Thyroid gland (tissue), 4 donors: ENCODE data around the gene ZRSR2. TPM values are rescaled to one million over a fixed set of nuclear protein-coding genes. Genes with fewer than 3 reads are reported as not detected.

Source experiments
- DNase-seq, 2 donors: peaks; one replicate each; pipeline ENCODE4 v3.0.0-alpha.2; 2019
- H3K27ac ChIP-seq, 3 donors: fragments of 200-600 bp; sonication (generic); 1 replicate in 2 of 3; 2 replicates in 1 of 3; pipeline ENCODE4 v1.5.1; 2016 to 2019; ENCODE audit warnings: mild to moderate bottlenecking in 1 of 3, moderate library complexity in 1 of 3
- H3K27me3 ChIP-seq: fragments of 200-600 bp; sonication (generic); one replicate; pipeline ENCODE4 v1.5.1; 2019
- H3K36me3 ChIP-seq, 2 donors: fragments of 200-600 bp; sonication (generic); one replicate each; pipeline ENCODE4 v1.5.1; 2016 to 2019
- H3K4me1 ChIP-seq, 2 donors: fragments of 200-600 bp; sonication (generic); one replicate each; pipeline ENCODE4 v1.5.1; 2017 to 2019
- H3K4me3 ChIP-seq, 3 donors: fragments of 200-600 bp; sonication (generic); replicated peaks in 1 of 3; 1 replicate in 2 of 3; 2 replicates in 1 of 3; pipeline ENCODE4 v1.5.1; 2016; ENCODE audit warnings: mild to moderate bottlenecking in 1 of 3
- H3K9me3 ChIP-seq: fragments of 200-600 bp; sonication (generic); one replicate; pipeline ENCODE4 v1.5.1; 2017
- CTCF ChIP-seq, 6 experiments: fragments of 200-600 bp in 3 of 6; fragments of 450-650 bp in 3 of 6; sonication (generic) in 3 of 6; IDR thresholded peaks; one replicate each; pipeline ENCODE4 v1.5.1; 2016 to 2019; ENCODE audit warnings: antibody characterized with exemption in 6 of 6, mild to moderate bottlenecking in 2 of 6, inconsistent platforms in 1 of 6, moderate library complexity in 1 of 6
- POLR2A ChIP-seq, 2 donors: fragments of 450-650 bp; IDR thresholded peaks; one replicate each; pipeline ENCODE4 v1.6.1; 2017; ENCODE audit warnings: antibody characterized with exemption in 2 of 2, mild to moderate bottlenecking in 2 of 2, moderate library complexity in 1 of 2
- WGBS, 2 donors: methylation state at CpG; one replicate each; pipeline ENCODE4 v1.1.5; 2017; 5-methylcytosine and 5-hydroxymethylcytosine counted together
- intact Hi-C: fragments of 100-400 bp; cut with DNase I; formaldehyde crosslinking; loops from one replicate; pipeline ENCODE4 v1.15.1; 2023
- total RNA-seq, 4 donors: library from RNA; depleted of rRNA; stranded (reverse); fragments of >200 nt; gene quantifications; one replicate each; pipeline ENCODE4 v1.2.3, GENCODE V29; 2016

The ZRSR2 gene
- total RNA-seq, 4 donors from 2014 or later = 3.3 to 106 (median 13.2) TPM

DNA sequence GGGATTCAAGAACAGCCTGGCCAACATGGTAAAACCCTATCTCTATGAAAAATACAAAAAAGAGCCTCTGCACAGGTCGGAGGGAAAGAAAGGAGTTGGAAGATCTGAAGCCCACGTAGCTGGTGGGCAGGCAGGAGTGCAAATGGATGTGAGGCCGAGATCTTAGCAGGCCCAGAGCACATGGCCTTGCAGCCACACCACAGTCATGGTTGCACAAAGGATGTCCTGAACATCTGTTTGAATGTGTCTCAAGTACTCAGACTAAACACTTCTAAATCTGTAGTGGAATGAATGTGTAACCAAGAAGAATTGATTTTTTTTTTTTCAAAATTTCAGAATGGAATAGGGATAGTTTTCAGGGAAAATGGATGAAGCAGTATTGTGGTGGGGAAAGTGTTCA lies 41.4 kb upstream of the ZRSR2 start:
- TF ChIP-seq POLR2A (IDR thresholded peaks at IDR 0.05) (no peak), CTCF (IDR thresholded peaks at IDR 0.05) (no peak)
- Histone ChIP-seq H3K27me3 (no peaks in the 10 kb centered on the region), H3K4me1 (peaks cover 12 to 25% of the 10 kb centered on the region in 2 donors), H3K36me3 (no peaks in the 10 kb centered on the region), H3K9me3 (no peaks in the 10 kb centered on the region), H3K27ac (no peak overlapping the region), H3K4me3 (no peak overlapping the region)
- intact Hi-C loops = no loop called here
- DNase-seq = no peak
- WGBS, 2 donors = 89 to 95% methylated on average over 3 of the region's 3 CpGs

GRCh38 chrX:15749642-15750610 lies 40.4 kb upstream of the ZRSR2 start:
- H3K9me3 ChIP-seq = no peaks in the 10 kb centered on the region
- no peaks in the 10 kb centered on the region for H3K36me3 ChIP-seq
- intact Hi-C loops = no loop called here
- no peaks in the 10 kb centered on the region for H3K27me3 ChIP-seq
- WGBS, 2 donors = 57 to 60% methylated on average over 7 of the region's 7 CpGs
- H3K4me1 ChIP-seq = peaks cover 12 to 17% of the 10 kb centered on the region in 2 donors
- H3K4me3 ChIP-seq = no peak overlapping the region
- peak in 1 of 2 donors; percentile 3 for DNase-seq
- TF ChIP-seq CTCF (IDR thresholded peaks at IDR 0.05) (no peak), POLR2A (IDR thresholded peaks at IDR 0.05) (no peak)
- H3K27ac ChIP-seq = peak overlapping the region; percentile 27 to 59 (median 36)

- WGBS, 2 donors = 30 to 34% methylated on average over 4 to 5 of the region's 5 CpGs
- Histone ChIP-seq H3K27me3 (no peaks in the 10 kb centered on the region), H3K36me3 (no peaks in the 10 kb centered on the region), H3K9me3 (no peaks in the 10 kb centered on the region), H3K4me1 (peaks cover 12 to 17% of the 10 kb centered on the region in 2 donors), H3K4me3 (no peak overlapping the region), H3K27ac (peak overlapping the region; percentile 7 to 32 (median 27))
- intact Hi-C loops = no loop called here
- DNase-seq = peak in 1 of 2 donors; percentile 5
- no peak for TF ChIP-seq CTCF (IDR thresholded peaks at IDR 0.05)
- no peak for TF ChIP-seq POLR2A (IDR thresholded peaks at IDR 0.05)
These were observed 39.6 kb upstream of the ZRSR2 start for GRCh38 chrX:15750611-15751154.

GRCh38 chrX:15751155-15751819 lies 39.0 kb upstream of the ZRSR2 start:
- no peak for DNase-seq
- no peaks in the 10 kb centered on the region for H3K9me3 ChIP-seq
- TF ChIP-seq POLR2A (IDR thresholded peaks at IDR 0.05) = no peak
- TF ChIP-seq CTCF (IDR thresholded peaks at IDR 0.05) = no peak
- H3K4me1 ChIP-seq = peaks cover 12 to 17% of the 10 kb centered on the region in 2 donors
- H3K27me3 ChIP-seq = no peaks in the 10 kb centered on the region
- peak overlapping the region; percentile 7 to 49 (median 41) for H3K27ac ChIP-seq
- no peaks in the 10 kb centered on the region for H3K36me3 ChIP-seq
- H3K4me3 ChIP-seq = no peak overlapping the region
- intact Hi-C loops = no loop called here
- WGBS, 2 donors = 33 to 46% methylated on average over 4 of the region's 4 CpGs
